Spleen (tissue), 11 donors: ENCODE measurements around the gene ELOVL2. TPM values are rescaled to one million over a fixed set of nuclear protein-coding genes. Genes with fewer than 3 reads are reported as not detected.

Source experiments
- DNase-seq: peaks from one replicate; pipeline ENCODE4 v3.0.0-alpha.2; 2020
- H3K27ac ChIP-seq, 8 donors: fragments of 200-600 bp; sonication (generic) in 7 of 8; 1 replicate in 4 of 8; 2 replicates in 4 of 8; pipeline versions ENCODE4 v1.5.0 to v1.8.0; 2016 to 2021; ENCODE audit warnings: inconsistent platforms in 4 of 8, mild to moderate bottlenecking in 4 of 8, moderate library complexity in 1 of 8
- H3K27me3 ChIP-seq, 7 donors: fragments of 200-600 bp; sonication (generic) in 6 of 7; replicated peaks in 1 of 7; 1 replicate in 4 of 7; 2 replicates in 3 of 7; pipeline versions ENCODE4 v1.5.0 to v1.8.0; 2016 to 2021; ENCODE audit warnings: inconsistent platforms in 3 of 7, mild to moderate bottlenecking in 1 of 7
- H3K36me3 ChIP-seq, 6 donors: fragments of 200-600 bp; sonication (generic) in 5 of 6; 1 replicate in 4 of 6; 2 replicates in 2 of 6; pipeline versions ENCODE4 v1.5.0 to v1.8.0; 2016 to 2021; ENCODE audit warnings: inconsistent platforms in 2 of 6
- H3K4me1 ChIP-seq, 6 donors: fragments of 200-600 bp; sonication (generic) in 5 of 6; 1 replicate in 3 of 6; 2 replicates in 3 of 6; pipeline versions ENCODE4 v1.5.0 to v1.8.0; 2016 to 2021; ENCODE audit warnings: inconsistent platforms in 3 of 6
- H3K4me3 ChIP-seq, 8 donors: fragments of 200-600 bp; sonication (generic) in 7 of 8; 1 replicate in 4 of 8; 2 replicates in 4 of 8; pipeline versions ENCODE4 v1.5.0 to v1.8.0; 2016 to 2021; ENCODE audit warnings: inconsistent platforms in 4 of 8, mild to moderate bottlenecking in 4 of 8, moderate library complexity in 2 of 8
- H3K9me3 ChIP-seq, 8 donors: fragments of 200-600 bp; sonication (generic) in 7 of 8; 1 replicate in 4 of 8; 2 replicates in 4 of 8; pipeline versions ENCODE4 v1.5.0 to v1.8.0; 2016 to 2021; ENCODE audit warnings: inconsistent platforms in 4 of 8
- POLR2A ChIP-seq, 3 donors: fragments of 450-650 bp; IDR thresholded peaks; one replicate each; pipeline ENCODE4 v1.5.1; 2017; ENCODE audit warnings: antibody characterized with exemption in 3 of 3, mild to moderate bottlenecking in 1 of 3
- POLR2AphosphoS5 ChIP-seq, 3 donors: sonication (generic); formaldehyde crosslinking; IDR thresholded peaks; one replicate each; pipeline ENCODE4 v1.5.1; 2017; ENCODE audit warnings: antibody characterized with exemption in 3 of 3
- WGBS, 5 donors: extraction: QIAGEN DNeasy Blood & Tissue Kit in 3 of 5; methylation state at CpG; one replicate each; pipeline versions ENCODE4 v1.1.5 to v1.1.7; 2013 to 2018; 5-methylcytosine and 5-hydroxymethylcytosine counted together
- intact Hi-C: fragments of 100-400 bp; cut with DNase I; formaldehyde crosslinking; loops from one replicate; pipeline ENCODE4 v1.15.0; 2023; ENCODE audit warnings: low total_unique reads
- polyA plus RNA-seq, 3 donors: library from polyadenylated mRNA; stranded (reverse); fragments of 200-250 nt; gene quantifications; one replicate each; pipeline ENCODE4 v1.2.1, GENCODE V29; 2013
- total RNA-seq, 7 donors: library from RNA; depleted of rRNA in 3 of 7; stranded (reverse); fragments of >200 nt in 3 of 7; fragmentation: NEBNext Ultra II Directional in 4 of 7; extraction: Animal tissue kit (Norgen Biotek cat#: 25700) in 4 of 7; gene quantifications; one replicate each; pipeline versions ENCODE4 v1.1.0 to v1.2.1, GENCODE V29; 2016 to 2021
- TF ChIP-seq, protein P1 (sequence below), 11 experiments: fragments of 200-600 bp in 7 of 11; fragments of 450-650 bp in 4 of 11; sonication (generic) in 4 of 11; IDR thresholded peaks in 8 of 11; conservative IDR thresholded peaks in 3 of 11; 1 replicate in 7 of 11; 2 replicates in 4 of 11; pipeline versions ENCODE4 v1.4.0 to v1.8.0; 2016 to 2021; ENCODE audit warnings: antibody characterized with exemption in 11 of 11, inconsistent platforms in 4 of 11, mild to moderate bottlenecking in 1 of 11
- donor health status: healthy with polysubstance abuse.
- donor health status: DM: no; HTN: no; CAD: no; lungs with moderate emphysema.
- donor health status: DM: no; HTN: no; CAD: no.
- donor health status: Bipolar disorder and iron deficiency.
- donor health status: healthy.
- donor health status: DM: no; HTN: no; CAD: no.
- donor health status: DM: yes; HTN: yes; CAD: no.

Gene ELOVL2
- total and polyA plus RNA-seq, 10 donors = 0.03 to 0.08 (median 0.04) TPM; not detected in 7

- Histone ChIP-seq H3K36me3 (no peaks in the 10 kb centered on the region), H3K27me3 (peaks cover 5 to 98% (median 79%) of the 10 kb centered on the region in 7 donors), H3K4me3 (no peak overlapping the region), H3K4me1 (peaks cover 4 to 25% (median 11%) of the 10 kb centered on the region in 6 donors), H3K9me3 (peaks cover 0 to 4% (median 0%) of the 10 kb centered on the region in 8 donors), H3K27ac (no peak overlapping the region)
- 54 to 69% (median 57%) methylated on average over 10 of the region's 10 CpGs for WGBS, 5 donors
- DNase-seq = no peak
- TF ChIP-seq POLR2AphosphoS5 (IDR thresholded peaks at IDR 0.05) (no peak), POLR2A (IDR thresholded peaks at IDR 0.05) (no peak)
- TF ChIP-seq, protein P1, sequence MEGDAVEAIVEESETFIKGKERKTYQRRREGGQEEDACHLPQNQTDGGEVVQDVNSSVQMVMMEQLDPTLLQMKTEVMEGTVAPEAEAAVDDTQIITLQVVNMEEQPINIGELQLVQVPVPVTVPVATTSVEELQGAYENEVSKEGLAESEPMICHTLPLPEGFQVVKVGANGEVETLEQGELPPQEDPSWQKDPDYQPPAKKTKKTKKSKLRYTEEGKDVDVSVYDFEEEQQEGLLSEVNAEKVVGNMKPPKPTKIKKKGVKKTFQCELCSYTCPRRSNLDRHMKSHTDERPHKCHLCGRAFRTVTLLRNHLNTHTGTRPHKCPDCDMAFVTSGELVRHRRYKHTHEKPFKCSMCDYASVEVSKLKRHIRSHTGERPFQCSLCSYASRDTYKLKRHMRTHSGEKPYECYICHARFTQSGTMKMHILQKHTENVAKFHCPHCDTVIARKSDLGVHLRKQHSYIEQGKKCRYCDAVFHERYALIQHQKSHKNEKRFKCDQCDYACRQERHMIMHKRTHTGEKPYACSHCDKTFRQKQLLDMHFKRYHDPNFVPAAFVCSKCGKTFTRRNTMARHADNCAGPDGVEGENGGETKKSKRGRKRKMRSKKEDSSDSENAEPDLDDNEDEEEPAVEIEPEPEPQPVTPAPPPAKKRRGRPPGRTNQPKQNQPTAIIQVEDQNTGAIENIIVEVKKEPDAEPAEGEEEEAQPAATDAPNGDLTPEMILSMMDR (IDR thresholded peaks at IDR 0.05 in 8 of 11, conservative IDR thresholded peaks at IDR 0.05 in 3 of 11) = no peak
- intact Hi-C loops = no loop called here
Observed at GRCh38 chr6:11042025-11042749, 1.9 kb downstream of the ELOVL2 start.

DNA sequence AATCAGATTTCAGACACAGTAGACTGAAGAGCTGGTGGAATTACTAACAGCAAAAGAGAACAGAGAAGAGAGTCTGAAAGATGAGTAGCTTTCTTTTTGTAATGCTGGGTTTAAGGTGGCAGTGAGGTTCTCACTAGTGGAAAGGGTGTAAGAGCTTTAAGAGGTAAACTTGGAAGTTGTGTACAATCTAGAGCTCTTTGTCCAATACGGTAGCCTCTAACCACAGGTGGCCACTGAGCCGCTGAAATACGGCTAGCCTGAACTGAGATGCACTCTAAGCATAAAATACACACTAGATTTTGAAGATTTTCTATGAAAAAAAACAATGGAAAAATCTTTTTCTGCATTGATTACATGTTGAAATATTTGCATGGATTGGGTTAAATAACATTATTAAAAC, 4.0 kb downstream of the ELOVL2 start:
- Histone ChIP-seq H3K9me3 (peaks cover 0 to 4% (median 0%) of the 10 kb centered on the region in 8 donors), H3K27ac (no peak overlapping the region), H3K36me3 (no peaks in the 10 kb centered on the region), H3K4me3 (no peak overlapping the region), H3K4me1 (peaks cover 4 to 25% (median 11%) of the 10 kb centered on the region in 6 donors), H3K27me3 (peaks cover 0 to 86% (median 69%) of the 10 kb centered on the region in 7 donors)
- no peak for DNase-seq
- TF ChIP-seq, protein P1 (IDR thresholded peaks at IDR 0.05 in 8 of 11, conservative IDR thresholded peaks at IDR 0.05 in 3 of 11) = no peak
- TF ChIP-seq POLR2A (IDR thresholded peaks at IDR 0.05) (no peak), POLR2AphosphoS5 (IDR thresholded peaks at IDR 0.05) (no peak)
- intact Hi-C loops = no loop called here
- WGBS, 5 donors = 80 to 92% (median 84%) methylated on average over 3 of the region's 3 CpGs

DNA sequence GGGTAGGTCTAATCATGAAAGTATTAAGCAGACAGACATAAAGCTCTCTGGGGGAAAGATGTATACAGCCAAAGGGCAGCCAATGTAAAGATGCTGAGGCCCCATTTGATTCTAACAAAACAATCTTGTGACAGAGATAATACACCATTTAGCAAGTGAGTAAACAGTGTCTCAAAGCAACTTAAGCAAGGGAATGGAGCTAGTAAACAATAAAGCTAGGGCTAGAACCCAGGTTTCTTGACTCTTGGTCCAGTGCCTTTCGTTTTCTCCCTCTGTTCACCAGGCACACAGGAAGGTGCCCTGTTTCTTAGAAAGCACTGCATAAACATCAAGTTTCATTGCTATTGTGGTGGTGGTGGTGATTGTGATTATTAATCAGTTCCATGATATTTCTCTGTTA, 5.1 kb downstream of the ELOVL2 start:
- H3K4me1 ChIP-seq = peaks cover 4 to 19% (median 7%) of the 10 kb centered on the region in 6 donors
- 55 to 79% (median 75%) methylated on average over 1 of the region's 1 CpG for WGBS, 5 donors
- intact Hi-C loops = no loop called here
- no peak for DNase-seq
- no peak overlapping the region for H3K27ac ChIP-seq
- no peaks in the 10 kb centered on the region for H3K9me3 ChIP-seq
- no peak overlapping the region for H3K4me3 ChIP-seq
- H3K36me3 ChIP-seq = no peaks in the 10 kb centered on the region
- TF ChIP-seq, protein P1 (IDR thresholded peaks at IDR 0.05 in 8 of 11, conservative IDR thresholded peaks at IDR 0.05 in 3 of 11) = no peak
- no peak for TF ChIP-seq POLR2AphosphoS5 (IDR thresholded peaks at IDR 0.05)
- no peak for TF ChIP-seq POLR2A (IDR thresholded peaks at IDR 0.05)
- peaks cover 0 to 86% (median 58%) of the 10 kb centered on the region in 7 donors for H3K27me3 ChIP-seq

DNA sequence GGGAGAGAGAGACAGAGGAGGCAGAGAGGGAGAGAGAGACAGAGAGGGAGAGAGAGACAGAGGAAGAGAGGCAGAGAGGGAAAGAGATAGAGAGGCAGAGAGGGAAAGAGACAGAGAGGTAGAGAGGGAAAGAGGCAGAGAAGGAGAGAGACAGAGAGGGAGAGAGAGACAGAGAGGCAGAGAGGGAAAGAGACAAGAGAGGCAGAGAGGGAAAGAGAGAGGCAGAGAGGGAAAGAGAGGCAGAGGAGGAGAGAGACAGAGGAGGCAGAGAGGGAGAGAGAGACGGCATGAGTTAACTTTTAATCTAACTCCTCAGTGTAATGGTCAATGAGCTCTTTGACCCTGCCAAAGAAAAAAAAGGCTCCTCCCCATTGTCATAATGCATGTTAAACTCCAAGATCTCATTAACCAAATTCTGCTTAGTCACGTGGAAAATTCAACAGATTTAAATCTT, 7.1 kb downstream of the ELOVL2 start:
- peaks cover 0 to 69% (median 38%) of the 10 kb centered on the region in 7 donors for H3K27me3 ChIP-seq
- H3K4me1 ChIP-seq = no peaks in the 10 kb centered on the region
- no peak overlapping the region for H3K27ac ChIP-seq
- no peak for TF ChIP-seq POLR2A (IDR thresholded peaks at IDR 0.05)
- no peak for TF ChIP-seq POLR2AphosphoS5 (IDR thresholded peaks at IDR 0.05)
- TF ChIP-seq, protein P1 (IDR thresholded peaks at IDR 0.05 in 8 of 11, conservative IDR thresholded peaks at IDR 0.05 in 3 of 11) = no peak
- H3K4me3 ChIP-seq = no peak overlapping the region
- H3K36me3 ChIP-seq = no peaks in the 10 kb centered on the region
- 56 to 81% (median 62%) methylated on average over 2 of the region's 2 CpGs for WGBS, 5 donors
- intact Hi-C loops = no loop called here
- H3K9me3 ChIP-seq = no peaks in the 10 kb centered on the region
- no peak for DNase-seq
